Measurements from ENCODE around the gene GARS1. TPM values are rescaled to one million over a fixed set of nuclear protein-coding genes. Genes with fewer than 3 reads are reported as not detected.

GARS1 gene
- total and polyA plus RNA-seq, 8 donors: 34.0 to 191 (median 43.0) TPM

DNA sequence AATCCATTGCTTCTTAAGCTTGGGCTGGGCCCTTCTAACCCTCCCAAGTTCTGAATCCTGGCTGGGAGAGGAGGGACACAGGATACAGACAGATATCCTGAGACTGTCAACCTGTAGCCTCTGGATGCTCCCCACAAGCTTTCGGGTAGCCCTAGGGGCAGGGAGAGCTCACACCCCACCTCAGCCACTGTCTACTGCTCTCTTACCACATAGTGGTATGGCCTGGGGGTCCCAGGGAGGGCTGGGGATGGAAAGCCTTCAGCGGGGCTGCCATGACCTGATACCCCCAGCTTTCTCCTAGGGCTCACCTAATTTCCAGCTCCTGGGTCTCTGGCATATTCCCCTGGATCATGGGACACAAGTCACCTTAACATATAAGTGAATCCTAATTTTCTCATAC is 62.5 kb downstream of the GARS1 start:
- TF ChIP-seq, protein P1, sequence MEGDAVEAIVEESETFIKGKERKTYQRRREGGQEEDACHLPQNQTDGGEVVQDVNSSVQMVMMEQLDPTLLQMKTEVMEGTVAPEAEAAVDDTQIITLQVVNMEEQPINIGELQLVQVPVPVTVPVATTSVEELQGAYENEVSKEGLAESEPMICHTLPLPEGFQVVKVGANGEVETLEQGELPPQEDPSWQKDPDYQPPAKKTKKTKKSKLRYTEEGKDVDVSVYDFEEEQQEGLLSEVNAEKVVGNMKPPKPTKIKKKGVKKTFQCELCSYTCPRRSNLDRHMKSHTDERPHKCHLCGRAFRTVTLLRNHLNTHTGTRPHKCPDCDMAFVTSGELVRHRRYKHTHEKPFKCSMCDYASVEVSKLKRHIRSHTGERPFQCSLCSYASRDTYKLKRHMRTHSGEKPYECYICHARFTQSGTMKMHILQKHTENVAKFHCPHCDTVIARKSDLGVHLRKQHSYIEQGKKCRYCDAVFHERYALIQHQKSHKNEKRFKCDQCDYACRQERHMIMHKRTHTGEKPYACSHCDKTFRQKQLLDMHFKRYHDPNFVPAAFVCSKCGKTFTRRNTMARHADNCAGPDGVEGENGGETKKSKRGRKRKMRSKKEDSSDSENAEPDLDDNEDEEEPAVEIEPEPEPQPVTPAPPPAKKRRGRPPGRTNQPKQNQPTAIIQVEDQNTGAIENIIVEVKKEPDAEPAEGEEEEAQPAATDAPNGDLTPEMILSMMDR (IDR thresholded peaks at IDR 0.05): no peak
- DNase-seq (peak in 2 of 6 donors; percentile 24 to 28), FAIRE-seq (no peak), ATAC-seq (no peak)
- H3K36me3 ChIP-seq: no peaks in the 10 kb centered on the region
- no peaks in the 10 kb centered on the region for H3K4me1 ChIP-seq
- H3K27ac ChIP-seq: no peak overlapping the region
- H3K27me3 ChIP-seq: no peaks in the 10 kb centered on the region
- intact Hi-C loops (cut with DNase I): no loop called here
- 97 to 100% methylated on average over 2 of the region's 2 CpGs for WGBS, 2 donors
- no peaks in the 10 kb centered on the region for H3K9me3 ChIP-seq
- H3K4me3 ChIP-seq: no peak overlapping the region

DNA sequence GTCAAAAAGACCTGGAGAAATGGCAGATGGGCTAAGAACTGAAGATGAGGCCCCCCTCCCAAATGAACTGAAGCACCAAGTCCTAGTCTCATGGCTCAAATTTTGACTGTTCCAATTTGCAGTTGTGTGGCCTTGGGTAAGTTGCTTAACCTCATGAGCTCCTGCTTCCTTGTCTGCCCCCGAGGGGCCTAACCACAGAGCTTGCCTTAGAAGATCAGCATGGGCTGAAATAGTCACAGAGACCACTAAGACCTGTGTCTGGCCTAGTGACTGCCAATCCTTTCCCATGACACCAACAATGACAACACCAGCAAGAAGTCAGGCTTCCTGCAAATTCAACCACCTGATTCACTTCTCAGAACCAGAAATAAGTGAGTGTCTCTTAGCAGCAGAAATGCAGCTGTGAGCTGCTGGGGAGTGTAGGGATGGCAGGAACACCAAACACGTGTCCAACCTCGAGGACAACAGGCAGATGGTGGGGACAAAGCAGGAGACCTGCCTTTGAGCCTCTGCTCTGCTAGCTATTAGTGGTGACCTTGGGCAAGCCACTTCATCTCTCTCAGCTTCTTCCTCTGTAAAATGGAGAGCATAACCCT is 63.9 kb downstream of the GARS1 start:
- ATAC-seq (no peak), DNase-seq (peak in 2 of 6 donors; percentile 4 to 19), FAIRE-seq (no peak)
- no peaks in the 10 kb centered on the region for H3K4me1 ChIP-seq
- H3K27me3 ChIP-seq: no peaks in the 10 kb centered on the region
- intact Hi-C loops (cut with DNase I): no loop called here
- H3K27ac ChIP-seq: no peak overlapping the region
- no peak overlapping the region for H3K4me3 ChIP-seq
- 82 to 87% methylated on average over 3 of the region's 3 CpGs for WGBS, 2 donors
- H3K36me3 ChIP-seq: no peaks in the 10 kb centered on the region
- no peaks in the 10 kb centered on the region for H3K9me3 ChIP-seq
- TF ChIP-seq, protein P1 (IDR thresholded peaks at IDR 0.05): no peak

DNA sequence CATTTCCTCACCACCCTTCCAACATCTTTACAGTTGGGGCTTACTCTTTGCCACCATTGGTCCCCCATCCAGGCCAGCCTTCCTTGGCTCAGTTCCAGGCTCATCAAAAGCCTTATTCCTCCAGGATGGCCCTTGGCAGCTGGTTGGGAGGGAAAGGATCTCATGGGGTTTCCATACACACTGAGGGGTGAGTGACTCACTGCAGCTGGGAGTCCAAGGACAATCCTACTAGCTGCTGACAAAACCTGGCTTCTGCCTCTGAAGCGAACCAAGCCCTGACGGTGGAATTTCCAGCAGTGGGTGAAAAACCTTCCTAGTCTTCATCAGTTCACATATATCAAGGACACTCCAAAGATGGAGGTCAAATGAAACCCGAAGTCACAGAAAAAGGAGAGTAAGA is 64.6 kb downstream of the GARS1 start:
- Histone ChIP-seq H3K36me3 (no peaks in the 10 kb centered on the region), H3K27me3 (no peaks in the 10 kb centered on the region), H3K4me1 (no peaks in the 10 kb centered on the region), H3K9me3 (no peaks in the 10 kb centered on the region), H3K27ac (no peak overlapping the region), H3K4me3 (no peak overlapping the region)
- DNase-seq: peak in 2 of 6 donors; percentile 9 to 13
- intact Hi-C loops (cut with DNase I): no loop called here
- TF ChIP-seq, protein P1 (IDR thresholded peaks at IDR 0.05): no peak
- FAIRE-seq: no peak
- ATAC-seq: no peak
- 75 to 79% methylated on average over 3 of the region's 3 CpGs for WGBS, 2 donors

DNA sequence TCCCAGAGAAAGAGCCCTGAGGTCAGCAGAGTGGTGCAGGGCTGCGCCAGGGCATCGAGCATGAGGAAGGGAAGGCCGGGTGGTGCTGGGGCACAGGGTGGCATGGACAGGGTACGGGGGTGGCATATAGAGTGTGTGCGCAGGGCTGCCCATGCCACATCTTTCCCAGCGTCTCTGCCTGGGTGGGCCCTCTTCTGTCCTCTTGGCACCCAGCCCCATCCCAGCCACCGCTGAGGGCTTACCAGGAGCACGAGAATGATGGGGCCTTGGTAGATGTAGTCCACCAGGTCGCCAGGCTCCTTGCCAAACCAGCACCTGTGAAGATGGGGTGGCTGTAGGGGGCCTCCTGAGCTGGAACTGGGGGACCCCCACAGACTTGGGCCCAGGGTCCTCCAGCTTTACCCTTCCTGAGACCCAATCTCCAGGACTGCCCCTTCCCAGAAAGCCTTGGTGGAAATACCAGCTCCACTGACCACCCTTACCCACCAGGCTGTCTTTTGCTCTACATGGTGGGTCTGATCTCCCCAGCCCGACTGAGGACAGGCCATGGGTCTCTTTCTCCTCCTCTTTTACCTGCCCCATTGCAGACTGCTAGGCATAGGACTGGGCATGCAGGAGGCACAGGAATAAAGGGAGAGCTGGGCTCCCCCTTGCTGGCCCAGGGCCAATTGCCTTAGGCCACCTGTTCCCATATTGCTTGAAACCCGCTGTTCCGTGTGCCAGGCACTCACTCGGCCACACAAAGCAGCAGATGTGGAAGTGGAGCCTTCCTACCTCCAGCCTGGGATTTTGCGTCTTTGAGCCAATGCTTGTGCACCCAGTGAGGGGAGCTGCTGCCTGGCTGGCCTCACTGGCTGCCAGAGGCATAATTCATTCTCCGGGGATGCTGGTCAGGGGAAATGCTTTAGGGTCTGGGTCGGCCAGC is 65.9 kb downstream of the GARS1 start:
- TF ChIP-seq, protein P1 (IDR thresholded peaks at IDR 0.05): no peak
- intact Hi-C loops (cut with DNase I): no loop called here
- ATAC-seq (no peak), FAIRE-seq (no peak), DNase-seq (peak in 2 of 6 donors; percentile 47 to 50)
- no peak overlapping the region for H3K27ac ChIP-seq
- H3K4me3 ChIP-seq: no peak overlapping the region
- H3K36me3 ChIP-seq: no peaks in the 10 kb centered on the region
- no peaks in the 10 kb centered on the region for H3K9me3 ChIP-seq
- no peaks in the 10 kb centered on the region for H3K27me3 ChIP-seq
- no peaks in the 10 kb centered on the region for H3K4me1 ChIP-seq
- 76% methylated on average over 16 of the region's 16 CpGs for WGBS, 2 donors

DNA sequence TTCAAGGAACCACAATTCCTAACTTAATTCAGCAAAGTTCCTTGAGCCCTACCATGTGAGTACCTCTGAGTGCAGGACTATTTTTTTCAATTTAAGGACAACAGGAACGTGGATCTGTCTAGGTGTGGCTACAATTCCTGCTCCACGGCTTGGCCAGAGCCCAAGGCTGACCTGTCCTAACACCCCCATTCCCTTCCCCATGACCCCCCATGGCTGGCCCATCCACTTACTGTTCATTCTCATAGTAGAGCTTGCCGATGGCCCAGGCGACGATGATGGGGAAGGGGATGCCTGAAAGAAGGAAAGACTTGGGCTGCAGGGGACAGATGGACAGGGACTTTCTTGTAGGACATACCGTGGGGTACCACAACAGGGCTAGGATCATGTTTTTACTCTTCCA is 67.2 kb downstream of the GARS1 start:
- intact Hi-C loops (cut with DNase I): no loop called here
- no peak overlapping the region for H3K4me3 ChIP-seq
- no peaks in the 10 kb centered on the region for H3K9me3 ChIP-seq
- no peaks in the 10 kb centered on the region for H3K27me3 ChIP-seq
- FAIRE-seq (no peak), ATAC-seq (no peak), DNase-seq (peak in 1 of 6 donors; percentile 25)
- H3K27ac ChIP-seq: no peak overlapping the region
- H3K36me3 ChIP-seq: no peaks in the 10 kb centered on the region
- WGBS, 2 donors: 92 to 93% methylated on average over 6 of the region's 6 CpGs
- no peaks in the 10 kb centered on the region for H3K4me1 ChIP-seq
- TF ChIP-seq, protein P1 (IDR thresholded peaks at IDR 0.05): no peak
